ENCODE data around the gene FBRS.
"Not testable (repeated sequence)": the region's sequence is repeated elsewhere in the genome, so short reads cannot be mapped to it uniquely, and the experiment has no call there.

The FBRS gene

GRCh38 chr16:30657866-30658730, at the start of gene FBRS:
Gene FBRS (plus strand): TSS chr16:30658431. CDS start chr16:30659519, 1,088 bp downstream.
- DNase-seq = peak; percentile 100

DNA sequence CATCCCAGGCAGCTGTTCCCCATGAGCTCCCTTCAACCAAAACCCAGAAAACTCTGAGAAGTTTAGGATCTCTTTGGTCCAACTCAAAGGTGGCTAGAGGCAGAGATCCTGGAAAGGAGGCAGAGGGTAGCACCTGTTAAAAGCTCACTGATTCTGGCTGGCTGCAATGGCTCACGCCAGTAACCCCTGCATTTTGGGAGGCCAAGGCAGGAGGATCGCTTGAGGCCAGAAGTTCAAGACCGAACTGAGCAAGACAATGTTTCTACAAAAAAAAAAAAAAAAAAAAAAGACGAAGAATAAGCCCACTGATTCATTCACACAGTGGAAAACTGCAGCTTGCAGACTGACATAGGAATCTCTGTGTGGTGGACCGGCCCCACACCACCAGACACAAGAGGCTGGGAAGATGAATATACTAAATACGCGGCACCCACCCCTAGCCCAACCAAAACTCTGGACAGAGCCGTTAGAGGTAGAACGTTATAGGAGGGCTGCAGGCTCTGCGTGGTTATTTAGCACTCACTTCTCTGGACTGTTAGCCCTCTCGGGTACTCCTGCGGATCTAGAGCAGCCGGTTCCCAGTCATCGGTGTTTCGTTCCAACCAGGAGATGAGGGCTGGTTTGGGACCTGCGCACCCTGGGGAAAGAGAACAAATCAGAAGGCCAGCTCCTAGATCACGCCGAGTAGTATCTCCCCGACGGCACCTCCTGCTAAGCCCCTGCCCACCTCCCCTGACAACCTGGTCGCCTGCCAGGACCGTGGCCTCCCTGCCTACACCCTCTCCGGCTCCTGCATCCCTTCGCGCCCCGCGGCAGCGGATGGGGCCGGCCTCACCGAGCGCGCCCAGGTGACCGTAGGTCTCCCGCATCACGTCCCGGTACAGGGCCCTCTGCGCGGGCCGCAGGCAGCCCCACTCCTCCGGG, 49.0 kb upstream of the FBRS start:
- DNase-seq = peak; percentile 35

- peak; percentile 95 for DNase-seq
These were observed 48.0 kb upstream of the FBRS start, which contains the start of gene ZNF689 for GRCh38 chr16:30609926-30610839. Gene ZNF689 (minus strand): TSS chr16:30610389. CDS start chr16:30610041, 348 bp downstream.

DNA sequence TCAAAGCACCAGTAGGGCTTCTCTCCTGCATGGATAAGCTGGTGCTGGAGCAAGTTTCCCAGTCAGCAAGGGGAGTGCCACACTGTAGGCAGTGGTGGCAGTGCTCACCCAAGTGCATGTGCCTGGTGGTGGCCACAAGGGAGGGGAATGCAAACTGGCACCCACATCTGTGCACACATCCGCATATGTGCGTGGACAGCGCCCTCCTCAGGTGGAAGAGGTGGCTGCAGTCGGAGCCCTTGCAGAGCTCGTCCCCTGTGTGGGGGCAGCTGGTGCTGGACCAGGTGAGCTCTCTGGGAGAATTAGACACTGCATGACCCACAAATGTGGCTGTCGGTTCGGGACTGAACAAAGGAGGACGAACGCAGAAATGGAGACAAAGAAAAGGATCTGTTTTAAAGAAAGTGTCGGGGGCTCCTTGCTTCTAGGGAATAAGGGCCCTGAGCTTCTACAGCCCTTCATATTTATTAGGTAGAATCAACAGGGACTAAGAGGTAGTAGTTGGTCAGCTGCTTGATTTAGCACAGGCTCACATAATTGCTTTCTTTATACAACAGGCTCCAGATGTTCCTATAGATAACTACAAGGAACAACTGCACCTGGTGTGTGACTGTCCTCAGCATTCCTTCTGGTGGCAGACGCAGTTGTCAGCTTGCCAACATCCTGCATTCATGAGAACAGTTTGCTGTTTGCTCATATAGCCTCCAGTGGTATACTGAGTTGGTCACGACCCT, 42.7 kb upstream of the FBRS start:
- DNase-seq = peak; percentile 66

- no peak for DNase-seq
These were observed 39.0 kb upstream of the FBRS start for GRCh38 chr16:30619202-30619601.

- DNase-seq = no peak
These were observed 38.6 kb upstream of the FBRS start for GRCh38 chr16:30619638-30620037.

DNA sequence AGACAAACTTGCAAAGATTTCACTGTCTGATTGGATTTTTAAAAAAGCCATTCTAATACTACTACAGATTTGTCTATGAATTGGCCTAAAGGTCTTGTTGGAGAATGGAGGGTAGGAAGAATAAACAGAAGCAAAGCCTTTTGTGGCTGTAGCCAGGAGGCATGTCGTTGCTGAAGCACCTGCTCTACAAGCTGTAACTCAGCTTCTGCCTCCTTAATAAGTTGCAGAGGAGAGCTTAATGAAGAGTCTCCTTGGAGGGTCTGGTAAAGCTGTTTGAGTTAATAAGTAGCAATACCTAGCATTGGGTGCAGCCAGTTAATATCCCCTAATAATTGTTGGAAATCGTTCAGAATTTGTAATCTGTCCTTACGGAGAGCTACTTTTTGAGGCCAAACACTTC, 38.1 kb upstream of the FBRS start:
- no peak for DNase-seq

GRCh38 chr16:30621765-30622164, 36.5 kb upstream of the FBRS start:
- DNase-seq = no peak

DNA sequence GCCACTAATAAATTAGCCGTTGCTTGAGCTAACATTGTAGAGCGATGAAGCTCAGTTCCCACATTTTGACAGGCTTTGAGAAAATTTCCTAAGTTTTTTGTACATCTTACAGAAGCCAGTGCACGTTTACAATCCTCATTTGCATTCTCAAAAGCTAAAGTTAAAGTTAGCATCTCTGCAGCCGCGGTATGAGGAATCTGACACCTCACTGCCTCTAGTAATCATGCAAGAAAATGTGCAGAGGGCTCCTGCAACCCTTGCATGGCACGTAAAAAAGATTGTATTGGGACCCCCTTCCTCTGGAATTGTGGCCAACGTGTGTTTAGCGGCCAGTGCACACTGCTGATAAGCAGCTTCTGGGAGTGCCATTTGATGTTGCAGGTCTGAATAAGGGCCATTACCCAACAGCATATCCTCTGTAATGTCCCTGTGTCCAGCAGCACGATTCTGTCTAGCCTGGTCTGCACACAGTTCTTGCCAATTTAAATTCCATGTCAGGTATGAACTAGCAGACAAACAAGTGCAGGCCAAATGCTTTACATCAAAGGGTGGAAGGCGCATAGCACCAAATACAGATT, 35.7 kb upstream of the FBRS start:
- no peak for DNase-seq

DNA sequence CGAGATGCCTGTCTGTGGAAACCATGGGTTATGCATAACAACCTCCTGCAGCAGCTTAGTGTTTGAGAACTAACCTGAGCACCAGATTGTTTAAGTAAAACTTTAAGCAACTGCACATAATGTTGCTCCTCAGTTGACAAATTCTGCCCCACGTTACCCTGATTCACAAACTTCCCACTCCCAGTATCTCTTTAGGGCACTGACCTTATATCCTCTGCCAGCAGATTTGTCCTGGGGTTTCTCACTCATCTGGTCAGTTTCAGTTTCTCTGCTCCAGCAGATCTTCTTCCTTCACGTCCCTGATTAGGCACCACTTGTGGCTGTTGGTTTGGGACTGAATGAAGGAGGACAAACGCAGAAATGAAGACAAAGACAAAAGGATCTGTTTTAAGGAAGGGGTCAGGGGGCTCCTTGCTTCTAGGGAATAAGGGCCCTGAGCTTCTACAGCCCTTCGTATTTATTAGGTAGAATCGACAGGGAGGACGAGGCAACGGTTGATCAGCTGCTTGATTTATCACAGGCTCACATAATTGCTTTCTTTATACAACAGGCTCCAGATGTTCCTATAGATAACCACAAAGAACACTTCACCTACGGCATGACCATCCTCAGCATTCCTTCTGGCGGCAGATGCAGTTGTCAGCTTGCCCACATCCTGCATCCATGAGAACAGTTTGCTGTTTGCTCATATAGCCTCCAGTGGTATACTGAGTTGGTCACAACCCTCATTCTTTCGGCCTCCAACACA, 34.5 kb upstream of the FBRS start:
- DNase-seq = no peak

DNA sequence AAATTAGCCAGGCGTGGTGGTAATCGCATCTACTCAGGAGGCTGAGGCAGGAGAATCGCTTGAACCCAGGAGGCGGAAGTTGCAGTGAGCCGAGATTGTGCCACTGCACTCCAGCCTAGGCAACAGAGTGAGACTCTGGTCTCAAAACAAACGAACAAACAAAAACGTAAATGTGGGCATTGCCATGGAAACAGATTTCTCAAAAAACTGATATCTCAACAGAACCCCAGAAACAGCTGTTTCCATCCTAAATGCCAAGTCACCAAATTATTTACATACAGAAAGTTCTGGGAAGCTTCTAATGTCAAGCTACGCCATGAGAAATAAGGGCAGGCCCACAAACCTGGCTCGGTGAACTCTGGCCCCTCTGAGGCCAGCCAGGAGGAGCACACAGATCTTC, 32.0 kb upstream of the FBRS start:
- DNase-seq = no peak

GRCh38 chr16:30628628-30629540, 29.3 kb upstream of the FBRS start:
- peak; percentile 26 for DNase-seq

DNA sequence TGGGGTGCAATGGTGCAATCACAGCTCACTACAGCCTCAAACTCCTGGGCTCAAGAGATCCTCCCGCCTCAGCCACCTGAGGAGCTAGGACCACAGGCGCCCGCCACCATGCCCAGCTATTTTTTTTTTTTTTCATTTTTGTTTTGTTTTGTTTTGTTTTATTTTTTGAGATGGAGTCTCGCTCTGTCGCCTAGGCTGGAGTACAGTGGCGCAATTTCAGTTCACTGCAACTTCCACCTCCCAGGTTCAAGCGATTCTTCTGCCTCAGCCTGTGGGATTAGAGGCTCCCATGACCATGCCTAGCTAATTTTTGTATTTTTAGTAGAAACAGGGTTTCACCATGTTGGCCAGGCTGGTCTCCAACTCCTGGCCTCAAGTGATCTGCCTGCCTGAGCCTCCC, 25.8 kb upstream of the FBRS start:
- not testable (repeated sequence) for DNase-seq

GRCh38 chr16:30633526-30633925, 24.7 kb upstream of the FBRS start:
- no peak for DNase-seq

GRCh38 chr16:30636599-30636998, 21.6 kb upstream of the FBRS start:
- no peak for DNase-seq

GRCh38 chr16:30637139-30637538, 21.1 kb upstream of the FBRS start:
- DNase-seq = not testable (repeated sequence)

DNA sequence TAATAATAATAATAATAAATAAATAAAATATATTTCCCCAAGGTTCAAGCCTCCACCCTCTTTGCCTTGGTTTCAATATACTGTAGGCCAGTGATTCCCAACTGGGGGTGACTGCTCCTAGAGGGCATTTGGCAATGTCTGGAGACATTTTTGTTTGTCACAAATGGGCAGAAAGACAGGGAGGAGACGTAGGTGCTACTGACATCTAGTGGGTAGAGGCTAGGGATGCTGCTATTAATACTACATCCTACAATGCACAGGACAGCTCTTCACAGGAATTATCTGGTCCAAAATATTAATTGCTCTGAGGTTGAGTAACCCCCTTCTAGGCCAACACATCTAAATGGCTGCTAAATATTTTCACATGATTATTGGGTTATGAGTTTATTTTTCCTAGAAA, 20.3 kb upstream of the FBRS start:
- peak; percentile 3 for DNase-seq

- DNase-seq = no peak
These were observed 16.8 kb upstream of the FBRS start for GRCh38 chr16:30641378-30641982.

DNA sequence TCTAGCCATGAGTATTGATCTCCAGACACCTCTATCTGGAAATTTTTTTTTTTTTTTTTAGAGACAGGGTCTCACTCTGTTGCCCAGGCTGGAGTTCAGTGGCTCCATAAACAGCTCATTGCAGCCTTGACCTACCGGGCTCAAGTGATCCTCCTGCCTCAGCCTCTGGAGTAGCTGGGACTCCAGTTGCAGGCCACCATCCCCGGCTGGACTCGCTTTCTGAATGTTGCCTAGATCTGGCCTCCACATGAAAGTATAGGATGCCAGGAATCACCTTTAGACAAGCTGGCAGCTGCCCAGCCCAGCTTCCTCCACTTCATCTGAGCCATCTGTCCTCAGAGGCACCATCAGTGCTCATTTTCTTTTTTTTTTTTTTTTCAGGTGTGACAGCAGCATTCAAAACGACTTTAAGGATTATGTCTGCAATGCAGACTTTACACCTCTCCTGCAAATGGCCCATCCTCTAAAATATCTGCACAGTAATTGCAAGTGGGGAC, 13.8 kb upstream of the FBRS start:
- DNase-seq = no peak
